WI38 (cell line): Measurements from ENCODE around the gene ATCAY.
"Not testable (repeated sequence)": the region's sequence is repeated elsewhere in the genome, so short reads cannot be mapped to it uniquely, and the experiment has no call there.

ENCODE experiments used
- H3K4me3 ChIP-seq: 2 replicates; pipeline ENCODE4 v1.5.1; 2011; ENCODE audit warnings: low read depth, mild to moderate bottlenecking, control low read depth, low read length
- TF ChIP-seq, protein P1 (sequence below): IDR thresholded peaks from 2 replicates; pipeline ENCODE4 v1.5.1; 2012; ENCODE audit warnings: low read depth, mild to moderate bottlenecking, control low read depth, low read length

The ATCAY gene

DNA sequence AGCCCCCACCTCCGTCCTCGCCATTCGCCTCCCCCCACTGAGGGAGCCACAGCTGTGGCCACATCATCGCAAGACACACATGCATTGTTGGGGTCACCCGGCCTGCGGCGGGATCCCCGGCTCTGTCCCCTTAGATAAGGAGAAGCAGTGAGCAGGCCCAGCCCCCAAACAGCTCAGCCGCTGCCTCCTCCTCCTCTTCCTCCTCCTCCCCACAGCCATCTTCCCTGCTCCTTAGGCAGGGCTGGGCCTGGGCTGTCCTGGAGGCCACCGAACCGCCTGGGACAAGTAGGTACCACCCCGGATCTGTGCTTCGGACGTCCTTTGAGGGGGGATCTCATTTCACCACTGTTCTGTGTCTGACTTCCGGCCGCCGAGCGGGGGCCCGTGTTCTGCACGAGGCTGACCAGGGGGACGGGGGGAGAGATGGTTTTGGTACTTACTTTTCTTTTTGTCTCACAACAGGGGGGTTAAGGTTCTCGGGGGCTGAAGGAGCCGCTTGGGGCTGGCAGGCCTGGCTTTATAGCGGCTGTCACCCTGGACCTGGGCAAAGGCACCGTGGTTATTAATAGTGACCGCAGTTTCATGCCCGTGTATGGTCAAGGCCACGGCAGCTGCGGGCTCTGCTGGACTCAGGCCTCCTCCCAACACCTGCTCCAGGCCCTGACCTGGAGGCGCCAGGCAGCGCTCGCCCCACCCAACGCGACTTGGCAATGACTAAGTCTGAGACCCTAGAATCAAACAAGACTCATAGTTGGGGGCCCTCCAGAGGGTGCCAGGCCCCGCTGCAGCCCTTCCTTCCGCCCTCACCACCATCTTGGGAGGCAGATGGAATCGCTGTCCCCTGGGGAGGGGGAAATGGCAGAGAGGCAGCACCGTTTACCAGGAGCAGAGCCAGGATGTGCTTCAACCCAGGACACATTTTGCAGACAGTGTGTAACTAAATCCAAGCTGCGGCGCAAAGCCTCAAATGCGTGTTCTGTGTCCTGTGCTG lies 70.7 kb downstream of the ATCAY start:
- H3K4me3 ChIP-seq: no peak overlapping the region
- TF ChIP-seq, protein P1, sequence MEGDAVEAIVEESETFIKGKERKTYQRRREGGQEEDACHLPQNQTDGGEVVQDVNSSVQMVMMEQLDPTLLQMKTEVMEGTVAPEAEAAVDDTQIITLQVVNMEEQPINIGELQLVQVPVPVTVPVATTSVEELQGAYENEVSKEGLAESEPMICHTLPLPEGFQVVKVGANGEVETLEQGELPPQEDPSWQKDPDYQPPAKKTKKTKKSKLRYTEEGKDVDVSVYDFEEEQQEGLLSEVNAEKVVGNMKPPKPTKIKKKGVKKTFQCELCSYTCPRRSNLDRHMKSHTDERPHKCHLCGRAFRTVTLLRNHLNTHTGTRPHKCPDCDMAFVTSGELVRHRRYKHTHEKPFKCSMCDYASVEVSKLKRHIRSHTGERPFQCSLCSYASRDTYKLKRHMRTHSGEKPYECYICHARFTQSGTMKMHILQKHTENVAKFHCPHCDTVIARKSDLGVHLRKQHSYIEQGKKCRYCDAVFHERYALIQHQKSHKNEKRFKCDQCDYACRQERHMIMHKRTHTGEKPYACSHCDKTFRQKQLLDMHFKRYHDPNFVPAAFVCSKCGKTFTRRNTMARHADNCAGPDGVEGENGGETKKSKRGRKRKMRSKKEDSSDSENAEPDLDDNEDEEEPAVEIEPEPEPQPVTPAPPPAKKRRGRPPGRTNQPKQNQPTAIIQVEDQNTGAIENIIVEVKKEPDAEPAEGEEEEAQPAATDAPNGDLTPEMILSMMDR: no peak

DNA sequence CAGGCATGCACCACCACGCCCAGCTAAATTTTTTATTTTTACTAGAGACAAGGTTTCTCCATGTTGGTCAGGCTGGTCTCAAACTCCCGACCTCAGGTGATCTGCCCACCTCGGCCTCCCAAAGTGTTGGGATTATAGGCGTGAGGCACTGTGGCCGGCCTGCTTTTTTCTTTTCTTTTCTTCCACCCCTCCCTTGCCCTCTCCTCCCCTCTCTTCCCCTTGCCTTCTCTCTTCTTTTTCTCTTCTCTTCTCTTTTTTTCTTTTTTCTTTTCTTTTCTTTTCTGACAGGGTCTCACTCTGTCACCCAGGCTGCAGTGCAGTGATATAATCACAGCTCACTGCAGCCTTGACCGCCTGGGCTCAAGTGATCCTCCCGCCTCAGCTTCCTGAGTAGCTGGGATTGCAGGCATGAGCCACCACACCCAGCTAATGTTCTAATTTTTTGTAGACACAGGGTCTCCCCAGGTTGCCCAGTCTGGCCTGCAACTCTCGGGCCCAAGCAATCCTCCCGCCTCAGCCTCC lies 72.3 kb downstream of the ATCAY start:
- H3K4me3 ChIP-seq: not testable (repeated sequence)

DNA sequence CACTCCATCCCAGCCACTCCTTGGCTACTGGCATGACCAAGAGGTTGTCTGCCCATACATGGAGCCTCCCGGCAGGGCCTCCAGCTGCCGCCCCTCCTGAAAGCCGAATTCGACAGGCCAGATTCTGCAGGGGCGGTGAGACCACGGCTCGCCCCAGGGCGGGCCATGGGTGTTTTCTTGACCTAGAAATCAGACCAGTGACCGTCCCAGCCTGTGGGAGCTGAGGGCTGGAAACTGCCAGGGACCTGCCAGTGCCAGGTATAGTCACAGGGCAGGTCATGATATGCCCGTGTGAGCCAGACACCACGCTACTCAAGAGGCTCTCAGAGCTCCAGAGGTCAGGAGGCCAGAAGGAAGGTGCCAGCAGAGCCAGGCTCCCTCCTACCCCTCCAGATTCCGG lies 73.6 kb downstream of the ATCAY start:
- TF ChIP-seq, protein P1: no peak
- H3K4me3 ChIP-seq: no peak overlapping the region

DNA sequence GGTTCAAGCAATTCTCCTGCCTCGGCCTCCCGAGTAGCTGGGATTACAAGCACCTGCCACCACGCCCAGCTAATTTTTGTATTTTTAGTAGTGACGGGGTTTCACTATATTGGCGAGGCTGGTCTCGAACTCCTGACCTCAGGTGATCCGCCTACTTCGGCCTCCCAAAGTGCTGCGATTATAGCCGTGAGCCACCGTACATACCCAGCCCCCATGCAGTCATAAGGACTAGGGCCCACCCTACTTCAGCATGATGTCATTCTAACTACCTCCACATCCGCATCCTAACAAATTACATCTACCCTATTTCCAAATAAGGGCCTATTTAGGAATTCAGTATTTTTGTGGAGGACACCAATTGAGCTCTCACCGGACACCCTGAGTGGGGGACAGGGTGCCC lies 74.8 kb downstream of the ATCAY start:
- H3K4me3 ChIP-seq: not testable (repeated sequence)

DNA sequence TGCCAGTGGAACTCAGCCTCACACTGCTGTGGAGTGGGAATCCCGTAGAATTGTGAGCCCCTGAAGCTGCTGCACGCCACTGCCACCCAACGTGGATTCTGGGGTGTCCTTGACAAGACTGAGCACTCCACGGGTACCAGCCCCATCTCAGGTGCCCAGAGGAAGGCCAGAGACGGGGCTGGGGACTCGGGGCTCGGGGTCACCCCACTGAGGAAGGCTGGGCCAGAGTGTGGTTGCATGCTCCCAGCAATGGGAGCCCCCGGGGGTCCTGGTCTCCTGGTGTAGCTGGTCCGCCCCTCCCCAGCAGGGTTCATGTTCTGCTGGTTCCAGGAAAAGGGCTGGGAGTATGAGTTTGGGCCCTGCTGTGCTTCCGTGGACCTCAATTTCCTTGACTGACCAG lies 75.2 kb downstream of the ATCAY start:
- H3K4me3 ChIP-seq: no peak overlapping the region
- TF ChIP-seq, protein P1: no peak

DNA sequence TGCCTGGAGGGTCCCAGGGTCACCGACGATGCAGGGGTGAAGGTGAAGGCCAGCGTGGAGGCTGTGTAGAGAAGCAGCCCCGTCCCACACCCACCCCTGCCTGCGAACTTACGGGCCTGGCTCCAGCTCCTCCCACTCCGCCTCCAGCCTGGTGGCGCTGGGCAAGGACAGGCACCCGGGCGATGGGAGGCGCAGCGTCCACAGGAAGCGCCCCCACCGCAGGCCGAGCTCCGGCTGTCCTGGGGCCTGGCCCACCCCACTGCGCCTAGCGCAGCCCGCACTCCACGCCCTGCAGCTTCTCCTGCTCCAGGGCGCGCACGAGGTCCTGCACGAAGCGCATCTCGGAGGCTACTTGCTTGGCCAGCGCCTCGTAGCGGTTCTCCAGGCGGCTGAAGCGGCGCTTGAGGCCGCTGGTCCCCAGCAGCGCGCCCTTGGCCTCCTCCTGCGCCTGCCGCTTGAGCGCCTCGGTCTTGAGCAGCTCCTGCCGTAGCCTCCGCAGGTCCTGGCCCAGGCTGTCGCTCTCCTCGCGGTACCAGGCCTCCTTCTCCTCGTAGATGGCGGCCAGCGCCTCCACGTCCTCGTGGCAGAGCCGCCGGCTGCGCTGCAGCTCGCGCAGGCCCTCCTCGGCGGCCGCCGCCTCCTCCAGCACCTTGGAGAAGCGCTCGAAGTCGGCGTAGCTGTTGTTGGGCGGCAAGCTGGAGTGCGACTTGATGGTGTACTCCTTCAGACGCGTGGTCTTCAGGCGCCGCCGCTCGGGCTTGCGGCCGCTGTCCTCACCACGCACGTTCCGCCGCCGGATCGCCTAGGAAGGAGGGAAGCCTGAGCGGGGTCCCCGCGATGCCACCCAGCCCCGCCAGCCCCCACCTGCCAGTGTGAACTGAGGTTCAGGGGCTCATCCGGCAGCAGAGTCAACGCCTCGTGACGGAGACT lies 78.6 kb downstream of the ATCAY start:
- H3K4me3 ChIP-seq: no peak overlapping the region
- TF ChIP-seq, protein P1: no peak

DNA sequence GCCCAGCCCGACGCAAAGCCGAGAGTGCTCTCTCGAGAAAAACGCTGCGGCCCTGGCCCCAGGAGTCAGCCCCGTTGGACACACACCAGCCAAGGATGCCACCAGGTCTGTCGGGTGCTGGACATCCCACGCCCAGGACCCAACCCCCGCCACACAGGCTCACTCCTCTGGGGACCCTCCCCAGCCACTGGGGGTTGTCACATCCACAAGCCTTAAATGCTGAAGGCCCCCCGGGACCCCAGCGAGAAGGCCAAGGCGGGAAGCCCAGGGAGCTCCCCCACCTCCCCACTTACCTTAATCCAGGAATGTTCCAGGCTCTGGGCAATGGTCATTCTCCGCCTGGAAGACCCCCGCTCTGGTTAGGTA lies 79.3 kb downstream of the ATCAY start:
- TF ChIP-seq, protein P1: no peak
- no peak overlapping the region for H3K4me3 ChIP-seq

DNA sequence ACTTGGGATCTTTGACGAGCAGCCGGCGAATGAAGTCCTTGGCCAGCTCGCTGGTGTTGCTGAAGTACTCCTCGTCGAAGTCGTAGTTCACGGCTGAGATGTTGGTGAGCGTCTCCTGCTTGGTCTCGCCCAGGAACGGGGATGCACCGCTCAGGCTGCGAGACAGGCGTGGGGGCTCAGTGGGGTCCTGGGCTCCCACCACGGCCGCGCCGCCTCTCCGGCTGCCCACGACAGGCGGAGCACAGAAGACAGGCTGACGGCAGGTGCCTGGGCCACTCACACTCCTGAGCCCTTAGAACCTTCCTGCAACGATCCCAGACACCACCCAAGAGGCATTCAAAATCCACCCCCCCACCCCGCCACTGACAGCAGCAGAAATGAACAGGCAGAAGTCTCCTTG lies 80.5 kb downstream of the ATCAY start:
- TF ChIP-seq, protein P1: no peak
- H3K4me3 ChIP-seq: no peak overlapping the region
